Activated T-cell treated with anti-CD3 and anti-CD28 coated beads for 1 hour (primary cell): Measurements from ENCODE around the gene FYN.

ENCODE experiments used
- DNase-seq: peaks from one replicate; pipeline ENCODE4 v3.0.0-alpha.2; 2020; ENCODE audit warnings: low read depth

FYN gene

DNA sequence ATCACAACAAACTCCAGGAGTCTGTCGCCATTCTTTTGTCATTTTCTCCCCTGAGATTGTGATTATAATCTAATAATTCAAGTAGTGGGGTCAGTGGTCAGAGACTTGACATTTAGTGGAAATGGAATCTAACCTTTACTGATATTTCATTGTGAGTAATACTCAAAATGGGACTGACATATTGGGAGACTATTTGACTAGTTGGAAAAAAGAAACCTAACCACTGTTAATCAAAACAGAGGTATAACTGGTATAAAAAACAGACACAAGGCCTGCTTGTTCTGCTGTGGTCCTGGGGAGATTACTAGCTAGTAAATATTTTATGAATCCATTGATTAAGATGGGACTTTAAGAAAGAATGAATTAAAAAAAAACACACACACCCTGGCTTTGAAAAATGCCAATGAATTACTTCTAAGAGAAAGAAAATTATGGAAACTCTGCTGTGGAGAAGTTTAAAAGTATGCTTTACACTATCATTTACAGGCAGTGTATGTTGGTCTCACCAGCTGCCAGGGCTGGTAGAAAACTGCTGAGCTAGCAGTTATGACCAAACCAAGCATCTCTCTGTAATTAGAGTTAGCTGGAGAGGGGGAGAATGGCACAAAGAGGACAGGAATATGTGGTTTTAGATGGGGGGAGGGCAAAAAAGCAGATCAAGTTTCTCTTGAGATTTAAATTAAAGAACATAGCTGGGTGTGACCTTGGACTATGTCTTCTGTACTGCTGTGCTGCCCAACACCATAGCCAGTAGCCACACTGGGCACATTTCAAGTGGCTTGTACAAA is 103.7 kb downstream of the FYN start:
- DNase-seq, result no peak

DNA sequence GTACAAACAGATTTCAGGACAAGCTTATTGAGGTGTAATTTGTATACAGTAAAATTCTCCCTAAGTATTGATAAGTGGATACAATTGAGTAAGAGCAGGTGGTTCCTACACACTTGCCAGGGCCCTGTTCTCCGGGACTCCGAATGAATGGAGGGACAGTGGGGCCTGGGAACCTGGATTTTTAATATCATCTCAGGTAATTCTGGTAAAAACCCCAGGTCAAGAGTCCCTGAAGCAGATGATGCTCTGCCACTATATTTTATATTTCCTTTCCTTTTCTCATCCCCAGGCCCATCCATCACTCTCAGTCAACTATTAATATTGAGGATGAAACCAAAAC is 104.9 kb downstream of the FYN start:
- DNase-seq, result no peak

GRCh38 chr6:111767752-111768430 is 105.4 kb downstream of the FYN start:
- no peak for DNase-seq

- no peak for DNase-seq
Measured at GRCh38 chr6:111766201-111766857, 106.9 kb downstream of the FYN start.

- no peak for DNase-seq
Measured at GRCh38 chr6:111765763-111766162, 107.5 kb downstream of the FYN start.

- DNase-seq, result no peak
Measured at GRCh38 chr6:111764238-111765175, 108.7 kb downstream of the FYN start.

- no peak for DNase-seq
Measured at GRCh38 chr6:111763381-111763780, 109.9 kb downstream of the FYN start.

GRCh38 chr6:111761783-111762312 is 111.4 kb downstream of the FYN start:
- DNase-seq, result no peak

DNA sequence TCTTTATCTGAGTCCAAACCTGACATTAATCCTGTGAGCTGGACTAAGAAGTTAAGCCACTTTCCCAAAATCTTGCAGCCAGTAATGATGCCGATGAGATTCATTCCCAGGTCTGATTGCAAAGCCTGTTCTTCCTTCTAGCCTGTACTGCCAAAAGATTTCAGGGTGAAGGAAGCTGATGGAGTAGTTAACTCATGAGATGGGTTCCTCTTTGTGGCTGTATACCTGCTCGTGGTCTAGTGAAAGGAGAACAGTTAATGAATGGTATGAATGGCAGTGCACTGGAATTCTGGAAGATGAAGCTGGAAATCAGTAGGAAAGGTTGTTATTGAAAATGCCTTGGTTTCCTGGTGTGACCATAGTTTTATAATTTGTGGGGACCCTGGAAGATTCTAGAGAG is 112.0 kb downstream of the FYN start:
- no peak for DNase-seq

DNA sequence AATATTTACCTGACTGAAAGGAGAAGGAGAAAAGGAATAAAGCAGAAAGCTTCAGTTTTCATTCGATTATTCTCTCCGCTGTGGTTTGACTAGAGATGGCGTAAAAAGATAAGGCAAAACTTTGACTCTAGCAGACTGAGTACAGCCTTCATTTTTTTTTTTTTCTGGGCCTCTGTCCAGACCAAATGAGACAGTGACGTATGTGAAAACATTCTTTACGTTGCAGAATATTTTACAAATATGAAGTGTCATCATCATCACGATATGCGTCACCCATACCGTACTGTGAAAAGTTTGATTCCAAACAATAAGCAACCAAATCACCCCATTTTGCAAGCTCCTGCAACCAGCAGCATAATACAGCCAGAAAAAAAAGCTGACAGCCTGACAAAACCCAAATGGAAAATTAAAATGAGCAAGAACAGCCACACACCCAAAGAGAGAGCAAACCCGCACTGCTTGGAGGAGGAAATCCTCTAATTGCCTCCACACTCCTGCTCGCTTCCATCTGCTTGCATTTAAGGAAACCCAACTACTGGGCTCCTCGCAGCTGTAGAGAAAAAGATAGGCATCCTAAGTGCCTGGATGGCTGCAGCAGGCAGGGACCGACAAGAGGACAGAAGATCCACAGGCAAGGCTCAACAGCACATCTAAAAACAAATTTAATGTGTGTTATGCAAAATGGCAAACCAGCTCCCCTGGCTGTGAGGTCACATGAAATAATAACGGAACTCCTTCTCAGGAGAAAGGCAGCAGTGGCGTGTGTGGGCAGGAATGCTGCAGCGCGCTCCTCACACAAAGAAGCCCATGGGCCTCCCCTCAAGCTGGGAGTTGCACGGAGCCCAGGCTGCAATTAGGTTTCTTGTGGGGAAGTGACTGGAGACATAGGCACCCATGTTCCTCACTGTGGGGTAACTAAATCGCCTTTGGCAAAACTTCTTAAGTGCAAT is 113.1 kb downstream of the FYN start:
- DNase-seq, result no peak

- DNase-seq, result no peak
Measured at GRCh38 chr6:111759331-111759835, 113.9 kb downstream of the FYN start.

GRCh38 chr6:111758608-111759329 is 114.5 kb downstream of the FYN start:
- no peak for DNase-seq

DNA sequence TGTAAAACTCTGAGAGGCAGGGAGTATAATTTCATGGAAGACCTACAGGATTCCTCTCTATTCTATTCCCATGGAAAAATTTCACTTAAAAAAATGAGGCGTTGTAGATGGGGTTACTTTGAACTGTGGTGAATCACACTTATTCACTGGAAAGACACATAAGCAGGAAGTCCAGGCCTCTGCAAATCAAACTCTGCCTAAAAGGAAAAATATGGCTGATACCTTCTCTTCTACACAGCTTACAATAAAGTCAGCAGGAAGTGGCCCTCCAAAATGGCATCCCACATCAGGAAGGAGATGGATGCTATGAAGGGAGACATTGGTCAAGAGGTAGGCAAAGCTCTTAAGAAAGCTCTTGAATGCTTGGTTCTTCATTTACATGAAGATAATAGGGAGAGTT is 115.9 kb downstream of the FYN start:
- DNase-seq, result no peak

GRCh38 chr6:111754423-111754822 is 118.8 kb downstream of the FYN start:
- no peak for DNase-seq

DNA sequence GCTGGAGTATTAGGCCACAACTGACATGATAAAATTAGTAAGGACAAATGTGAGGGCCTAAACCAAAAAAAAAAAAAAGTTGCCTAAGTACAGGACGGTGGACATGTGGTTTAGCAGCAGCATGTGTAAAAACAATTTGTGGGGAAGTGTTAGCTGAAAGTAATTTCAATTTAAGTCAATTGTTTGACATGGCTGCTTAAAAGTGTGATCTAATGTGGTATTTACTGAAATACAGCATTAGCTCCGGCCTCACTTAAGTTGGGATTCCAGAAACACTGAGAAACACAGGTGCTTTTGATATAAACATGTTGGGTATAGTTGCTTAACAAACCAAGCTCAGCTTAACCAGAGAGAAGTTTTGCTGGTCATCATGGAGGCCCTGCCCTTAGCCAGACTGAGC is 119.7 kb downstream of the FYN start:
- no peak for DNase-seq

- no peak for DNase-seq
Measured at GRCh38 chr6:111752476-111752875, 120.8 kb downstream of the FYN start.

GRCh38 chr6:111750753-111751673 is 122.2 kb downstream of the FYN start:
- DNase-seq, result peak; percentile 30

DNA sequence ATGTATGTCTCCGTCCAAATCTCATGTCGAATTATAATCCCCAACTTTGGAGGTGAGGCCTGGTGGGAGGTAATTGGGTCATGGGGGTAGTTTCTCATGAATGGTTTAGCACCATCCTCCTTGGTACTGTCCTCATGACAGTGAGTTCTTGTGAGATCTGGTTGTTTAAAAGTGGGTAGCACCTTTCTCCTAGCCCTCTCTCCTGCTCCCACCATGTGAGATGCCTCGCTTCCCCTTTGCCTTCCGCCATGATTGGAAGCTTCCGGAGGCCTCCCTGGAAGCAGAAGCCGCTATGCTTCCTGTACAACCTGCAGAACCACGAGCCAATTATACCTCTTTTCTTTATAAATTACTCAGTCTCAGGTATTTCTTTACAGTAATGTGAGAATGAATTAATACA is 123.1 kb downstream of the FYN start:
- no peak for DNase-seq

DNA sequence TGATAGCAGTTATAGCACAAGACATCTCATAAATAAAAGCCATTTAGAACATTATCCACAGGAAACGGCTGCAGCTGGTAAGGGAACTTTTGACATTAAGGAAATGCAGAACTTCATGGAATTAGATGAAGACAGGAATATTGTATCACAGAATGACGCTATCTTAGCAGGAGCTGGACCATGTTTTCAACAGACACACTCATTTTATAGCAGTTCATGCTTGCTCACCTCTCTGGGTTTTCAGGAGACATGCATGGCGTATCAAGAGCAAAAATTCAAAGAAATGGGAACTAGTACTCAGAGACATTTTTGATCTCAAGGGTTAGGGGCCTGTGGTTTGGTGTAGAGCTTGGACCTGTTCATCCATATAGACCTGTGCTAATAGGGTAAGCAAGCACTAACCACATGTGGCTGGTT is 125.0 kb downstream of the FYN start:
- DNase-seq, result no peak
